Esophagus squamous epithelium (tissue), 5 donors: ENCODE data around the gene CHD3. TPM values are rescaled to one million over a fixed set of nuclear protein-coding genes. Genes with fewer than 3 reads are reported as not detected.
A peak's percentile ranks its signal among the peaks of the same experiment; 100 is the strongest.
"Not testable (repeated sequence)": the region's sequence is repeated elsewhere in the genome, so short reads cannot be mapped to it uniquely, and the experiment has no call there.

Source experiments
- DNase-seq: peaks from one replicate; lab custom pipeline; 2025; lab: John Stamatoyannopoulos, UW
- H3K27ac ChIP-seq, 4 donors: fragments of 200-600 bp; sonication (generic); one replicate each; pipeline ENCODE4 v1.5.1; 2016 to 2019; ENCODE audit warnings: mild to moderate bottlenecking in 1 of 4
- H3K27me3 ChIP-seq, 4 donors: fragments of 200-600 bp; sonication (generic); 1 replicate in 3 of 4; 2 replicates in 1 of 4; pipeline versions ENCODE4 v1.5.1 to v1.6.0; 2017 to 2021; ENCODE audit warnings: antibody characterized with exemption in 1 of 4
- H3K36me3 ChIP-seq, 3 donors: fragments of 200-600 bp; sonication (generic); one replicate each; pipeline ENCODE4 v1.5.1; 2016 to 2019
- H3K4me1 ChIP-seq, 3 donors: fragments of 200-600 bp; sonication (generic); one replicate each; pipeline ENCODE4 v1.5.1; 2017 to 2019
- H3K4me3 ChIP-seq, 4 donors: fragments of 200-600 bp; sonication (generic); 1 replicate in 3 of 4; 2 replicates in 1 of 4; pipeline ENCODE4 v1.5.1; 2016 to 2019; ENCODE audit warnings: mild to moderate bottlenecking in 2 of 4, moderate library complexity in 1 of 4
- H3K9me3 ChIP-seq, 3 donors: fragments of 200-600 bp; sonication (generic); one replicate each; pipeline ENCODE4 v1.5.1; 2016 to 2019
- CTCF ChIP-seq, 6 experiments: fragments of 450-650 bp in 4 of 6; fragments of 200-600 bp in 2 of 6; sonication (generic) in 2 of 6; IDR thresholded peaks; one replicate each; pipeline ENCODE4 v1.5.1; 2016 to 2019; ENCODE audit warnings: antibody characterized with exemption in 6 of 6, mild to moderate bottlenecking in 4 of 6, moderate library complexity in 4 of 6
- POLR2A ChIP-seq, 4 donors: fragments of 450-650 bp; IDR thresholded peaks; one replicate each; pipeline ENCODE4 v1.6.1; 2017; ENCODE audit warnings: antibody characterized with exemption in 4 of 4, mild to moderate bottlenecking in 4 of 4, moderate library complexity in 3 of 4
- WGBS, 2 donors: methylation state at CpG; one replicate each; pipeline ENCODE4 v1.1.5; 2018; 5-methylcytosine and 5-hydroxymethylcytosine counted together
- intact Hi-C: fragments of 100-400 bp; cut with DNase I; formaldehyde crosslinking; loops from one replicate; pipeline ENCODE4 v1.15.0; 2022
- total RNA-seq, 4 donors: library from RNA; depleted of rRNA; stranded (reverse); fragments of >200 nt; gene quantifications; one replicate each; pipeline ENCODE4 v1.1.0, GENCODE V29; 2016
- donor health status: DM: yes; HTN: yes; CAD: no.

CHD3 gene
- total RNA-seq, 4 donors from 2014 or later = 57.7 to 93.5 (median 73.0) TPM

- no peak for TF ChIP-seq POLR2A (IDR thresholded peaks at IDR 0.05)
- no peak for TF ChIP-seq CTCF (IDR thresholded peaks at IDR 0.05)
- DNase-seq = no peak
- Histone ChIP-seq H3K4me3 (peak overlapping the region in 3 of 4 donors; percentile 73 to 81 (median 79)), H3K9me3 (no peaks in the 10 kb centered on the region), H3K4me1 (peaks cover 23 to 52% (median 30%) of the 10 kb centered on the region in 3 donors), H3K27ac (peak overlapping the region in 3 of 4 donors; percentile 82 to 97 (median 97)), H3K27me3 (no peaks in the 10 kb centered on the region), H3K36me3 (peaks cover 0 to 33% (median 0%) of the 10 kb centered on the region in 3 donors)
- intact Hi-C loops = no loop called here
- WGBS, 2 donors = 69 to 85% methylated on average over 7 of the region's 8 CpGs
Observed at GRCh38 chr17:7859028-7859427, 29.6 kb upstream of the CHD3 start.

GRCh38 chr17:7862692-7863437 is 25.7 kb upstream of the CHD3 start:
- intact Hi-C loops = loop anchor here (5.0 kb wide), 1 partner anchor 129 kb away; no protein-coding TSS in a partner anchor
- DNase-seq = no peak
- TF ChIP-seq POLR2A (IDR thresholded peaks at IDR 0.05) (no peak), CTCF (IDR thresholded peaks at IDR 0.05) (peak; percentile 71 to 89 (median 86))
- Histone ChIP-seq H3K4me3 (no peak overlapping the region), H3K27me3 (no peaks in the 10 kb centered on the region), H3K27ac (no peak overlapping the region), H3K36me3 (peaks cover 0 to 32% (median 0%) of the 10 kb centered on the region in 3 donors), H3K9me3 (no peaks in the 10 kb centered on the region), H3K4me1 (peaks cover 9 to 45% (median 18%) of the 10 kb centered on the region in 3 donors)
- 11 to 31% methylated on average over 3 of the region's 3 CpGs for WGBS, 2 donors

- not testable (repeated sequence) for DNase-seq, H3K9me3 ChIP-seq, H3K27me3 ChIP-seq, H3K4me3 ChIP-seq
- intact Hi-C loops = loop anchor here (5.0 kb wide), 1 partner anchor 128 kb away; no protein-coding TSS in a partner anchor
- 48 to 54% methylated on average over 4 to 5 of the region's 5 CpGs for WGBS, 2 donors
- H3K36me3 ChIP-seq = peaks cover 0 to 29% (median 0%) of the 10 kb centered on the region in 3 donors
- H3K4me1 ChIP-seq = peaks cover 4 to 42% (median 10%) of the 10 kb centered on the region in 3 donors
- peak overlapping the region in 1 of 4 donors; percentile 11 for H3K27ac ChIP-seq
Observed at GRCh38 chr17:7864384-7864783, 24.2 kb upstream of the CHD3 start.

- no peak for DNase-seq
- Histone ChIP-seq H3K27me3 (no peaks in the 10 kb centered on the region), H3K9me3 (no peaks in the 10 kb centered on the region), H3K27ac (peak overlapping the region in 1 of 4 donors; percentile 11), H3K36me3 (peaks cover 0 to 21% (median 0%) of the 10 kb centered on the region in 3 donors), H3K4me1 (peaks cover 4 to 41% (median 10%) of the 10 kb centered on the region in 3 donors), H3K4me3 (no peak overlapping the region)
- 43 to 62% methylated on average over 5 of the region's 5 CpGs for WGBS, 2 donors
- no peak for TF ChIP-seq POLR2A (IDR thresholded peaks at IDR 0.05)
- TF ChIP-seq CTCF (IDR thresholded peaks at IDR 0.05) = no peak
- intact Hi-C loops = loop anchor here (5.0 kb wide), 1 partner anchor 127 kb away; no protein-coding TSS in a partner anchor
Observed at GRCh38 chr17:7864995-7865650, 23.5 kb upstream of the CHD3 start.

GRCh38 chr17:7867881-7868329 is 20.7 kb upstream of the CHD3 start:
- Histone ChIP-seq H3K27ac (peak overlapping the region; percentile 54 to 63 (median 59)), H3K9me3 (no peaks in the 10 kb centered on the region), H3K4me1 (peaks cover 4 to 37% (median 10%) of the 10 kb centered on the region in 3 donors), H3K4me3 (no peak overlapping the region), H3K36me3 (peaks cover 0 to 2% (median 0%) of the 10 kb centered on the region in 3 donors), H3K27me3 (no peaks in the 10 kb centered on the region)
- intact Hi-C loops = no loop called here
- no peak for DNase-seq
- 23 to 37% methylated on average over 5 of the region's 5 CpGs for WGBS, 2 donors
- peak in 2 of 6 experiments; percentile 28 to 41 for TF ChIP-seq CTCF (IDR thresholded peaks at IDR 0.05)
- TF ChIP-seq POLR2A (IDR thresholded peaks at IDR 0.05) = no peak
